A549 (cell line): Measurements from ENCODE around the gene AQP5.

Experiments
- CHD2 ChIP-seq: fragments of 150-350 bp; IDR thresholded peaks from 2 replicates; pipeline ENCODE4 v1.6.1; 2014; ENCODE audit warnings: low read length; ENCODE audit not compliant: partially characterized antibody
- CHD4 ChIP-seq: fragments of 200-600 bp; sonication (generic); IDR thresholded peaks from 2 replicates; pipeline ENCODE4 v1.6.1; 2016; ENCODE audit warnings: antibody characterized with exemption, mild to moderate bottlenecking, borderline replicate concordance
- CTCF ChIP-seq: fragments of >200 bp; sonication (Bioruptor Twin); formaldehyde crosslinking; IDR thresholded peaks from 3 replicates; pipeline ENCODE4 v1.5.1; 2016
- ESRRA ChIP-seq: fragments of 150-350 bp; IDR thresholded peaks from 2 replicates; pipeline ENCODE4 v1.6.1; 2014; ENCODE audit warnings: mild to moderate bottlenecking, low read length, borderline replicate concordance
- HMGXB4 ChIP-seq: fragments of 250-450 bp; sonication (Bioruptor Pico); IDR thresholded peaks from 2 replicates; pipeline ENCODE4 v1.5.0; 2021; ENCODE audit warnings: mild to moderate bottlenecking, moderate library complexity, borderline replicate concordance
- JUN ChIP-seq, 2 experiments: fragments of >200 bp; sonication (Bioruptor Twin); formaldehyde crosslinking; IDR thresholded peaks; 2 replicates in 1 of 2; 3 replicates in 1 of 2; pipeline ENCODE4 v1.6.1; 2016 to 2017
- MAFK ChIP-seq: fragments of 450-650 bp; IDR thresholded peaks from 2 replicates; pipeline ENCODE4 v1.6.1; 2014; ENCODE audit not compliant: partially characterized antibody
- MYC ChIP-seq: IDR thresholded peaks from 2 replicates; pipeline ENCODE4 v1.6.1; 2012; ENCODE audit warnings: mild to moderate bottlenecking, inconsistent platforms, low read length, improper control_type of control experiment, borderline replicate concordance
- POLR2A ChIP-seq: IDR thresholded peaks from 2 replicates; pipeline ENCODE4 v1.6.1; 2012; ENCODE audit warnings: mild to moderate bottlenecking, low read length
- POLR2AphosphoS2 ChIP-seq: conservative IDR thresholded peaks from 2 replicates; pipeline ENCODE4 v1.6.1; 2012; ENCODE audit warnings: low read length, improper control_type of control experiment, inconsistent platforms
- RARB ChIP-seq: fragments of 250-450 bp; sonication (Bioruptor Pico); IDR thresholded peaks from 2 replicates; pipeline ENCODE4 v1.8.0; 2021; ENCODE audit warnings: mild to moderate bottlenecking, moderate library complexity
- RNF2 ChIP-seq: fragments of 200-600 bp; sonication (generic); IDR thresholded peaks from 2 replicates; pipeline ENCODE4 v1.6.1; 2016; ENCODE audit warnings: low read depth, mild to moderate bottlenecking, antibody characterized with exemption, moderate library complexity, borderline replicate concordance
- USF2 ChIP-seq: fragments of 450-650 bp; IDR thresholded peaks from 2 replicates; pipeline ENCODE4 v1.6.1; 2014; ENCODE audit warnings: antibody characterized with exemption

GRCh38 chr12:49917788-49918173 lies 43.9 kb upstream of the AQP5 start:
- TF ChIP-seq POLR2AphosphoS2 (no peak), CTCF (no peak), POLR2A (no peak), JUN (IDR thresholded peaks at IDR 0.05) (no peak), HMGXB4 (CRISPR knock-in tag) (no peak), CHD2 (no peak), MYC (no peak), MAFK (no peak), CHD4 (no peak), RNF2 (no peak), USF2 (no peak), ESRRA (no peak), RARB (CRISPR knock-in tag) (no peak)
